Tibial nerve (tissue), 4 donors: ENCODE measurements around the gene SCRN2.

Experiments
- EP300 ChIP-seq, 2 donors: sonication (generic); formaldehyde crosslinking; IDR thresholded peaks; one replicate each; pipeline ENCODE4 v1.6.1; 2017; ENCODE audit warnings: antibody characterized with exemption in 2 of 2, mild to moderate bottlenecking in 1 of 2
- POLR2A ChIP-seq, 2 donors: fragments of 450-650 bp; IDR thresholded peaks; one replicate each; pipeline ENCODE4 v1.6.1; 2017; ENCODE audit warnings: antibody characterized with exemption in 2 of 2, mild to moderate bottlenecking in 2 of 2, moderate library complexity in 2 of 2
- TF ChIP-seq, protein P1 (sequence below), 5 experiments: fragments of 200-600 bp in 3 of 5; fragments of 450-650 bp in 2 of 5; sonication (generic) in 3 of 5; IDR thresholded peaks; one replicate each; pipeline ENCODE4 v1.5.1; 2016 to 2019; ENCODE audit warnings: antibody characterized with exemption in 5 of 5, mild to moderate bottlenecking in 3 of 5, moderate library complexity in 2 of 5

DNA sequence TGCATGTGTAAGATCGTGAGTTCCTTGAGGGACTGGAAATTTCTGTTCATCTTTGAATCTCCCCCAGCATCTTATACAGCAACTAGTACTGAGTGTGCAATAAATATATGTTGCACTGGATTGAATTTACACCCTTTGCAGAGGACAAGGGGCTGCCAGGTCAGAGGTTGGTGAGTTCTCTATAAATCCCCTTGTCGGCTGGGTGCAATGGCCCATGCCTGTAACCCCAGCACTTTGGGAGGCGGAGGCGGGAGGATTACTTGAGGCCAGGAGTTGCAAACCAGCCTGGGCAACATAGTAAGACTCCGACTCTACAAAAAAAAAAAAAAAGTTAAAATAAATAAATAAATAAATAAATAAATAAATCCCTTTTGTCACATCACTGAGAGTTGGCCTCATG, 19.3 kb upstream of the SCRN2 start:
- TF ChIP-seq, protein P1, sequence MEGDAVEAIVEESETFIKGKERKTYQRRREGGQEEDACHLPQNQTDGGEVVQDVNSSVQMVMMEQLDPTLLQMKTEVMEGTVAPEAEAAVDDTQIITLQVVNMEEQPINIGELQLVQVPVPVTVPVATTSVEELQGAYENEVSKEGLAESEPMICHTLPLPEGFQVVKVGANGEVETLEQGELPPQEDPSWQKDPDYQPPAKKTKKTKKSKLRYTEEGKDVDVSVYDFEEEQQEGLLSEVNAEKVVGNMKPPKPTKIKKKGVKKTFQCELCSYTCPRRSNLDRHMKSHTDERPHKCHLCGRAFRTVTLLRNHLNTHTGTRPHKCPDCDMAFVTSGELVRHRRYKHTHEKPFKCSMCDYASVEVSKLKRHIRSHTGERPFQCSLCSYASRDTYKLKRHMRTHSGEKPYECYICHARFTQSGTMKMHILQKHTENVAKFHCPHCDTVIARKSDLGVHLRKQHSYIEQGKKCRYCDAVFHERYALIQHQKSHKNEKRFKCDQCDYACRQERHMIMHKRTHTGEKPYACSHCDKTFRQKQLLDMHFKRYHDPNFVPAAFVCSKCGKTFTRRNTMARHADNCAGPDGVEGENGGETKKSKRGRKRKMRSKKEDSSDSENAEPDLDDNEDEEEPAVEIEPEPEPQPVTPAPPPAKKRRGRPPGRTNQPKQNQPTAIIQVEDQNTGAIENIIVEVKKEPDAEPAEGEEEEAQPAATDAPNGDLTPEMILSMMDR (IDR thresholded peaks at IDR 0.05): no peak
- TF ChIP-seq POLR2A (IDR thresholded peaks at IDR 0.05) (no peak), EP300 (IDR thresholded peaks at IDR 0.05) (no peak)
